ENCODE data around the gene ADAM12.
A peak's percentile ranks its signal among the peaks of the same experiment; 100 is the strongest.

ADAM12 gene

DNA sequence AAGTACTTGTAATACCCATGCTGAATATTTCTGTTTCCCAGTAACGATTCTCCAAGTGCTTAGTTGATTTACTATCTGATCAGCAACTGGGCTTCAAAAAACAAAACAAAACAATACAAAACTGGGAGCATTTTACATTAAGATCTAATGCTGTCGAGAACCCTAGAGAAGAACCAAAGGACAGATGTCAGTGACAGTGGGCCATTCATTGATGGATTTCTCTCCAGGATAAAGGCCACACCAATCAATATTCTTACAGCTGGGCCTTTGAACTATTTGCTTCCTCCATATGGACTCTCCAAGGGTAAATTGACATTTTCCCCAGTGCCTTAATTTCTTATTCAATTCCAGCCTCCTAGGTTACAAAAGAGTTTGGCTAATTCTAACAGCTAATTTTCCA, 217.5 kb downstream of the ADAM12 start:
- DNase-seq: no peak

GRCh38 chr10:126170371-126170770, 217.9 kb downstream of the ADAM12 start:
- no peak for DNase-seq

DNA sequence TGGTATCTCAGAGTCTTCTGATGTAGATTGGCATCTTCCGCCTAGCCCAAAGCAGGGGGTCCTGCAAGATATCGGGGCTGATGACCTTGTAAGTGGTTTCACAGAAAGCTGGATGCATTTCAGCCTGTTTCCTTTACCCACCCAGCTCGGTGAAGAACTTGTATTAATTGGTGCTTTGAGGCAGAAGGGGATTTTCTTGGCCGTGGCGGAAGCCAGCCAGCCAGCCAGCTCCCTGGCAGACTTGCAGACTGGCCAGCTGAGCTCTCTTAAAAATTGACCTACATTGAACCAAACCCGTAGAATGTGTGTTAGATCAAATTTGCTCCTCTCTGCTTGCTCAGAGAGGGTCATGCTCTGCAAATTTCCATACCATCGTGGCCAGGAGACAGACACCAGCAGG, 218.4 kb downstream of the ADAM12 start:
- no peak for DNase-seq

- no peak for DNase-seq
These were observed 221.5 kb downstream of the ADAM12 start for GRCh38 chr10:126166797-126167196.

DNA sequence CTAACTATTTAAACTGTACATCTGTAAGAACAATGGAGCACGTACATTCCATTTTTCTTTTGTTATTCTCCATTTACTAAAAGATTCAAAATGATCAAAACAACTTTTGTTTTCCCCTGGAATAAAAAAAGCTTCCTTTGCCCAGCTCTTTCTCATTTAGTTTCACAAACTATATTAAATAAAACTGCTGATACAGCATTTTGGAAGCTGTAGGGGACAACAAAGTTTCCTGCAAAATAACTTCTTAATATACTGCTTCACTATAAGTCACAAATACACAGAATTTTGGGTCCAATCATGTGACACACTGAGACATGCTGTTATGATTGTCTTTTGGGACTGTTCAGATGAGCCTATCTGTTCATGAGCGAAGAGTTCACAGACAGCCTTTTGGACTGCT, 222.4 kb downstream of the ADAM12 start:
- no peak for DNase-seq

GRCh38 chr10:126163506-126163905, 224.8 kb downstream of the ADAM12 start:
- DNase-seq: no peak

DNA sequence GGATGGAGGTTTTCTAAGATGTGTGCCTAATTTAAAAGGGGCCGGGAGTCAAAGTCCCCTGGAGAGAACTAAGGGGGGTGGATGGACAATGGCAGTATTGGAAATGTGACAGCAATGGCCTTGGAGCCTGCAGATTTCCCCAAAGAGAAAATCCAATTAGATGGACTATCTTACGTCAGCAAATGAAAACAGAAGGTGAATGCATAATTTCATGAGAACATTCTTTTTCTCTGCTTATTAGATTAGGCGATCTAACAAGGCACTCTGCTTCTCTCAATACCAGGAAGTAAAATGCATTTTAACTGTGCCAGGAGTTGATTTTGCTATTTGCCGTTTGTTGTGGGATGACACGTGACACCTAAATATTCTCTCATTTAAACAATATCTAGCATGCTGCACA, 226.6 kb downstream of the ADAM12 start:
- no peak for DNase-seq

DNA sequence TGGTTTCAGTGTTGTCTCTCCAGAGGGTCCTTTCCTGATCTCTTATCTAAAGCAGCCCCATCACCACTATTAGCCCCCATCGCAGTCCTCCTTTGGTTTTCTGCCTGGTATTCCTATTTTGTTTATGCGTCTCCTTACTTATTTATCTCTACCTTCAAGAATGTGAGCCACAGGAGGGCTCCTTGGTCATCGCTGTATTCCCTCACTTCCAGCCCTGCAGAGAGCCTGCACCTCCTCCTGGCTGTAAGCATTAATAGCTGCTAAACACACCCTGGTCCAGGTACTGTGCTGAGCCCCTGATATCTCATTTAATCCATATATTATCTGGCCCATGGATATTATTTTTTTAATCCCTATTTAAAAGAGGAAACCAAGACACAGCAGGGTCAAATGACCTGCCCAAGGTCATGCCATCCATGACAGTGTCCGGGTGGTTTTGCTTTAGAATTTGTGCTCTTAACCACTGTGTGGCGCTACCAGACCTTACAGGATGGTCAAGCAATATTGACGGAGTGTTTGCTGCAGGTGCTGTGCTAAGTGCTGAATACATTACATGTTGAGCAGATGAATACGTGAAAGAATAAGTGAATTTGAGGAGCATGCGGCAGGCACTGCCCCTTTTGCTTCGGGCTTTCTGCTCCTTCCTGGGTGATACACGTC, 227.2 kb downstream of the ADAM12 start:
- DNase-seq: no peak

DNA sequence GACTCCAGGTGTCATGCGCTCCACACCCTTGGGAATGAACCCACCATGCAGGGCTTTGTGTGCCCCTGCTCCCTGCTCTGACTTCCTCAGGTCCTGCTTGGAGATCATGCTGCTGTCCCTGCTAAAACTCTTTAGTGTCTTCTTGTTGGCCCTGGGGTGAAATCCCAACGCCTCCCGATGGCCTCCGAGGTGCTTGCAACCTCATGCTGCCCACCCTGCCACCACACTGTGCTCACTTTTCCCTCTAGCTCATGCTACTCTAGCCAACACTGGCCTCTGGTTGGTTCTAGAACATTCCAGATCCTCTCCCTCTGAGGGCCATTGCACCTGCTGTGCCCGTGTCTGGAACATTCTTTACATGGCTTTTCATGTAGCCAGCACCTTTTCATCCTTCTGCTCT, 227.7 kb downstream of the ADAM12 start:
- DNase-seq: no peak

DNA sequence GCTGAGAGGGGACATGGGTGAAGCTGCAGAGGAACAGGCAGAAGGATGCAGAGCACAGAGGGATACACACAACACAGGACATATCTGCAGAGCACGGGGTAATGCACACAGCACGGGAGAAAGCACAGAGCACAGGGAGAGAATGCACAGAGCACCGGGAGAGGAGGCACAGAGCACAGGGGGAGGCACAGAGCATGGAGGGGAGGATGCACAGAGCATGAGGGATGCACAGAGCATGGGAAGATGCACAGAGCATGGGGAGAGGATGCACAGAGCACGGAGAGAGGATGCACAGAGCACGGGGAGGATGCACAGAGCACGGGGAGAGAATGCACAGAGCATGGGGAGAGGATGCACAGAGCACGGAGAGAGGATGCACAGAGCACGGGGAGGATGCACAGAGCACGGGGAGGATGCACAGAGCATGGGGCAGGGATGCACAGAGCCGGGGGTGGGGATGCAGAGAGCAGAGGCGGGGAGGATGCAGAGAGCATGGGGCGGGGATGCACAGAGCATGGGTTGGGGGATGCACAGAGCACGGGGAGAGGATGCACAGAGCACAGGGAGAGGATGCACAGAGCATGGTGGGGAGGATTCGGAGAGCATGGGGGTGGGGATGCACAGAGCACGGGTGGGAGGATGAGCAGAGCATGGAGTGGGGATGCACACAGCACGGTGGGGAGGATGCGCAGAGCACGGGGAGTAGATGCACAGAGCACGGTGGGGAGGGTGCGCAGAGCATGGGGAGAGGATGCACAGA, 230.0 kb downstream of the ADAM12 start:
- no peak for DNase-seq

GRCh38 chr10:126157189-126157588, 231.1 kb downstream of the ADAM12 start:
- DNase-seq: no peak

- no peak for DNase-seq
These were observed 231.8 kb downstream of the ADAM12 start for GRCh38 chr10:126156503-126156902.

GRCh38 chr10:126156012-126156411, 232.3 kb downstream of the ADAM12 start:
- DNase-seq: no peak

DNA sequence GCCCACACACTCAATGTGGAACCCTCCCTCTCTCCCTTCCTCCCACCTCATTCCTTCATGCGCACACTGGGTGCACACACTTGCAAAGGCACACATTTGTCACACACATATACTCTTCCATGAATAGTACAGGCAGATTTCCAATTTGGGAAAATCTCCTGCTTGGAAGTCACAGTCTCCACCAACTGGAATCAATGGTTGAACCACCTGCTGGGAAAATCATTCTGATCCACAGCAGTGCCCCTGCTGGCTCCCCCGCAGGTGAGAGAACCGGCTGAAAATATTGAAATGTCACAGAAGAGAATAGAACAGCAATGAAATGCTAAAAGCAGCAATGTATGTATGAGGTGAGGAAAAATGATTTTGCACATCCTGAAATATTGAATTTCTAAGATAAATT, 232.7 kb downstream of the ADAM12 start:
- DNase-seq: no peak

DNA sequence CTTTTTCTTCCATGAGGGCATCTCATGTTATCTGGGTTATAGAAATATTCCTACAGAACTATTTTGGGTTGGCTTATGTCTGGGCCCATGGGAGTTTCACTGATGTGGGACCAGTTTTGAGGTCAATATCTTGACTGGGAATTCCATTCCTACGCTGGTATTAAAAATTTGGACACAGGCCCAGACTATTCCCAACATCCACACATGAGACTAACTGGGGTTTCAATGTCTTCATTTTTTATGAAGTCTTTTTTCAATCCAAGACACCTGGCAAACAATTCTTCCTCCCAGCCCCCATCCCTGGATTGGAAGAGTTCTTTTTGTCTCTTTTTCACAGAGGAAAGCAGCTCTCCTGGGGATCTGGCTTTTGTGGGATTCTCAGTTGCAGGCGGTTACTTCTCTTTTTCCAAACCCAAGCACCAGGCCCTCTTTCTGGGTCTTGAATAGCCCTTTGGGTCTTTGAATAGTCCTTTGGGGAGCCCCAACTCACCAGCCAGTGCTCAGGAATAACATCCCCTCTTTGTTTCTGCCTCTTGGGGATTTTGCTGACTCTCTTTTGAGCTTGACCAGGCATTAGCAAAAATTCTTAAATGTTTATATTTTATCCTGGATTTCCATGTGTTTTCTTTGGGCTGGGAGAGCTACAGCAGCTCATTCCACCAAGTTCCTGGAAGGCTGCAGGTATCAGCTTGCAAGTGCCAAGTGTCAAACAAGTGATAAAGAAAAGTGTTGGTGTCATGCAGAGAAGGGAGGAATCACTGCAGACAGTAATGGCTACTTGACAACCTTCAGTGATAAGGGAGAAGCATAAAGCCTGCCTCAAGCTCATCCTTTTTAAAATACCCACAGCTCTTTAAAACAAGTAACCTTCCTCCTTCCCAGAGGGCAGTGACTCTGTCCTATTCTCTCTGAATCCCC, 234.3 kb downstream of the ADAM12 start:
- no peak for DNase-seq

DNA sequence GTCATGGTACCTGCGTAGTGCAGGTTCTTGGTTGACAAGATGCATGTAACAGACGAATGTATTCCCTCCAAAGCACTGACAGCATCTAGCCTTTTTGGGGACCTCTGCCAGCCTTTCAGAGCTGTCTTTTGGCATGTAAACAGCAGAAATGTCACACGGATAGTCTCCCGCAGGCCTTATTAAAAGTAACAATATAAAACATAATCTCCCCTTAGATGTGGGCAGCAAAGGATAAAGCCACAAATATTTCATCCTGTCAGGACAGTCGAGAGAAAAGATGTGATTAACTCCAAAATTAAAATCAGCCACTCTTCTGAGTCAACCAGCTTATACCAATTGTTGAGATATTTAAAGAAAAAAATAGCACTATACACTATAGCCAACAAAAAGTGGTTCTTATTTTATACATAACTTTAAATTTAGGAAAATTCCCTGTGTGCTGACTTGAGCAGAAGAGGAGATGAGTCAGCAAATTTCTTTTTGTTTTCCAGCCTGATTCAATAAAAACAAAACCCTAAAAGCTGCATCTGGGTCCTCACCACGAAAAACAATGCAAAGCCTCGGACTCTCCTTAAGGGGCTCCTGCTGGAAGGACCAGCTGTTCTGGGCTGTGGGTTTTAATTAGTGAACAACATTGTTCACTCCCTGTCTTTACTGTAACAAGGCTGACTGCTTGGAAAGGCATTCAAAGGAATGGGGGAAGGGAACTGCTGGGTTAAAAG, 240.2 kb downstream of the ADAM12 start:
- DNase-seq: no peak

DNA sequence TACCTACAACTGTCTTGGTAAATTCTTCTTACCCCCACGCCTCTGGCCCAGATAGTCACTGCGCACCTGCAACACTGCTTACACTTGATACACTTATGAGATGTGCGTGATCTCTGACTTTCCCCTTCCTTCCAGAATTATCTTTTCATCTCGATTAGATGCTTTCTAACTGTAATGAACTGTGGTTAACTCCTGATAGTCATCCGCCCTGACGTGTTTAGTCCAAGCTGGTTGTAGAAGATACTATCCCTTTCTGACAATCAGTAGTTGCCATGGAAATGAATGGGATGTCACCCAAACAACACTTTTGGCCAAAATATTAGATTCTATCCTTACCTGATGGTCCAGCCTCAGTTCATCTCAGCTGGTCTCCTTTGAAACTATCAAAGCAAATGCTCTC, 241.5 kb downstream of the ADAM12 start:
- no peak for DNase-seq

GRCh38 chr10:126143117-126143516, 245.2 kb downstream of the ADAM12 start:
- no peak for DNase-seq

- DNase-seq: no peak
These were observed 247.5 kb downstream of the ADAM12 start for GRCh38 chr10:126140746-126141273.

DNA sequence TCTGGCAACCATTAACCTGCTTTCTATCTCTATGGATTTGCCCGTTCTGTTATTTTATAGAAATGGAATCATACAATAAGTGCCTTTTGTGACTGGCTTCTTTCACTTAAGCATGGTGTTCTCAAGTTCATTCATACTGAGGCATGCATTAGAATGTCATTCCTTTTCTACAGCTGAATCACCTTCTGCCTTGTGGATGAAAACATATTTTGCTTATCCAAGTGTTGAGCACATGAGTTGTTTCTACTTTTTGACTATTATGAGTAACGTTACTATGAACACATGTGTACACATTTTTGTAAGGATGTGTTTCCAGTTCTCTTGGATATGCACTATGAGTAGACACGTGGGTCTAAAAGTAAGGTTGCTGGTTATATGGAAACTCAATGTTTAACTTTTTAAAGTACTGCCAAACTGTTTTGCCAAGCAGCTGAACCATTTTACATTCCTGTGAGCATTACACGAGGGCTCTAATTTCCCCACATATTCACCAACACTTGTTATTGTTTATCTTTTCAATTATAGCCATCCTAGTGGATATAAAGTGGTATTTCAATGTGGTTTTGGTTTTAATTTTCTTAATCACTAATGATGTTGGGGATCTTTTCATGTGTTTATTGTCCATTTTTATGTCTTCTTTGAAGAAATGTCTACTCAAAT, 250.6 kb downstream of the ADAM12 start:
- DNase-seq: no peak

DNA sequence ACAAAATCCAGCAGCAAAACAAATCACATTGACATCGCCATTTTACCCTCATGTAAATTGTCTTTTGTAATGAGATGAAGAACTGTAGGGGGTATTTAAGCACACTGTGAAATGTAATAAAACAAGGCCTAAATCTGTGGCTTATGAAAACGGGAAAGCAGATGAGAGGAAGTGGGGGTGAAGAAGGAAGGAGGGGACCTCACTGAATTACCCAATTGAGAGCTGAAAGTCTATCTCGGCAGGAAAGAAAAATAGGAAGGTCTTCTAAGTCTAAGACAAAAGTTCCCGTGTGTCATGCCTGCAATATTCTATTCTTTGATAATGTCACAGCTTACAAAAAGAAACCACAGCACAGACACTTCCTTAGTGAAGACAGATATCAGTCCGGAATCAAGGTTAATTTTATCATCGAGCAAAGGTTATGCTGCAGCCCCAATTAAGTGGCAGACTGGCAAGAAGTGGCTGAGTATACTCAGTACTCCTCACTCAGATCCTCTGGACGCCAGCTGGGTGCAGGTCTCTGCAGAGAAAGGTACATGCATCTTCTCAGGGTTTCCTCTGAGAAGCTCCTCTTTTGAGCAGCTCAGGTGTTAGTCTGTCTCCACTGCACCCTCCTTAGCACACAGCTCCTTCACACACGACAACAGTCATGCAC, 252.2 kb downstream of the ADAM12 start:
- peak; percentile 48 to 68 for DNase-seq

DNA sequence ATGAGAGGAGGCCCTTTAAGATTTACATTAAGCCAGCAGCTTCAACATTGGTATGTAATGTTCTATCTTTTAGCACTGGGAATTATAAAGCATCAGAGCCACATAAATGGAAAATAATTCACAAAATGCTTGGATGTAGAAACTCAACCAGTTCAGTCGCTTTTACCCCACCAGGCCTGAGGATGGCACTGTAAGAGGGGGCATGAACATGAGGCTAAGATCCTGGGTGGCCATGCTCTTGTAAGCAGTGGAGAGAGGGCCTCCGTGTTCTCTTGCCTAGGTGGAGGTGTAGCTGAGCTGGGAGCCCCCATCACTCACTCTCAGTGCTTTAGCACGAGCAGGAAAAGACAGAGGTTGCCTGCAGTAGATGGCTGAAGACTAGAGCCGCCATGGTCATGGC, 253.1 kb downstream of the ADAM12 start:
- no peak for DNase-seq
